HG02678 (cell line): Measurements from ENCODE around the gene ENTPD2.

Experiments
- ATAC-seq: cut with Tn5 transposase; IDR thresholded peaks from one replicate; pipeline ENCODE4 v1.9.1; 2021; ENCODE audit warnings: mild to moderate bottlenecking, moderate library complexity; ENCODE audit not compliant: unreplicated experiment

The ENTPD2 gene

GRCh38 chr9:137032858-137033257, 21.0 kb downstream of the ENTPD2 start:
- no peak for ATAC-seq

GRCh38 chr9:137031904-137032640, 21.8 kb downstream of the ENTPD2 start, which contains the start of gene FUT7:
Gene FUT7, minus strand, starts transcription at chr9:137032088. Its CDS starts 97 bp downstream, at chr9:137031991.
- ATAC-seq: no peak

GRCh38 chr9:137030538-137031527, 23.0 kb downstream of the ENTPD2 start:
- ATAC-seq: no peak

- ATAC-seq: no peak
These were observed 23.9 kb downstream of the ENTPD2 start for GRCh38 chr9:137030006-137030405.

- no peak for ATAC-seq
These were observed 24.6 kb downstream of the ENTPD2 start for GRCh38 chr9:137029058-137029936.

GRCh38 chr9:137028263-137029057, 25.4 kb downstream of the ENTPD2 start:
- ATAC-seq: peak; percentile 54

GRCh38 chr9:137027369-137028262, 26.2 kb downstream of the ENTPD2 start, which contains the start of gene ABCA2:
Gene ABCA2, minus strand, starts transcription at chr9:137028237. Its CDS starts 97 bp downstream, at chr9:137028140.
- ATAC-seq: no peak

GRCh38 chr9:137026828-137027227, 27.0 kb downstream of the ENTPD2 start:
- ATAC-seq: no peak

- ATAC-seq: no peak
These were observed 27.5 kb downstream of the ENTPD2 start for GRCh38 chr9:137026384-137026783.

GRCh38 chr9:137025517-137025966, 28.3 kb downstream of the ENTPD2 start:
- ATAC-seq: no peak

GRCh38 chr9:137023583-137023991, 30.3 kb downstream of the ENTPD2 start:
- ATAC-seq: no peak

GRCh38 chr9:137023157-137023556, 30.7 kb downstream of the ENTPD2 start:
- ATAC-seq: no peak

GRCh38 chr9:137022662-137023008, 31.2 kb downstream of the ENTPD2 start:
- ATAC-seq: no peak

- ATAC-seq: no peak
These were observed 31.7 kb downstream of the ENTPD2 start for GRCh38 chr9:137021979-137022661.

GRCh38 chr9:137021568-137021978, 32.3 kb downstream of the ENTPD2 start:
- ATAC-seq: no peak

- no peak for ATAC-seq
These were observed 32.9 kb downstream of the ENTPD2 start for GRCh38 chr9:137020771-137021567.
